ENCODE data around the gene NARF. TPM values are rescaled to one million over a fixed set of nuclear protein-coding genes. Genes with fewer than 3 reads are reported as not detected.

NARF gene
- 25.4 and 50.3 TPM in 2 replicates for total RNA-seq

GRCh38 chr17:82458179-82458884 is at the start of gene NARF:
NARF (plus strand) TSS chr17:82458741; CDS start chr17:82458804, 63 bp downstream.

GRCh38 chr17:82418001-82418986 is 40.2 kb upstream of the NARF start, which contains the start of the genes HEXD and OGFOD3:
HEXD (plus strand) TSS chr17:82418347; CDS start chr17:82419800, 1,453 bp downstream.
OGFOD3 (minus strand) TSS chr17:82418586; CDS start chr17:82418485, 101 bp downstream.

DNA sequence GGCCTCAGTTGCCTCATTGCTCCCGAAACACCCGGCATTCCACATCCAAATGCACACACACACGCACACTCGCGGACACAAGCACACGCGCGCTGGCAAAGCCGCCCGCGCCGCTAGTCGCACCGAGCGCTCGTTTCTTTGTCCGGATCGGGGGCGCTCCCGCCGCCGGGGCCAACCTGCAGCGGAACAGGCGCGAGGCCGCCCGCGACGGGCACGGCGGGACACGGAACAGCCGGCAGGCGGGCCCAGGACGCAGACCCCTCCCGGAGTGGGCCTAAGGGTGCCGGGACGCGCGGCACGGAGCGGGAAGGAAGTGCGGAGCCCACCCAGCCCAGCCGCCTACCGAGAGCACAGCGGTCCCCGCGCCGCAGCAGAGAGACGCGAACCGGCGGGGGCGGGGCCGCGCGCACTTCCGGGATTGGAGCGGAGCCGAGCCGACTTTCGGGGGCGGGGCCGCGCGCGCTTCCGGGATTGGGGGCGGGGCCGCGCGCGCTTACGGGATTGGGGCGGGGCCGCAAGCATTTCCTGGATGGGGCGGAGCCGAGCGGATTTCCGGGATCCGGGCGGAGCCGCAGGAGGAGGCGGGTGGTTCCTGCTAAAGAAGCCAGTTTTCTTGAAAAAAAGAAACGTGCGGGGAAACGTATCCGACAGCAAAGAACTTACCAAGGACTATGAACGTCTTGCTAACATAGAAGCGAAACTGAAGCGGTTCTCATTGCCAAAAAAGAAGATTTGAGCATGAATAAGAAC is 8.0 kb upstream of the NARF start, which contains the start of gene CYBC1:
TSS of gene CYBC1 (minus strand) at position 396 of the 750 bp plus-strand sequence. CDS start 1,498 bp downstream, outside the sequence.

GRCh38 chr17:82518826-82519810 is 60.6 kb downstream of the NARF start, which contains the start of gene FOXK2:
FOXK2 (plus strand) TSS chr17:82519732; CDS start chr17:82519889, 157 bp downstream.

Other genes with a start within 250 kb of the NARF start
- 6.9 and 7.6 TPM in 2 replicates for gene CCDC57, start 245.9 kb upstream of the NARF start, total RNA-seq
- 379 and 439 TPM in 2 replicates for gene SLC16A3, start 229.7 kb upstream of the NARF start, total RNA-seq
- gene CSNK1D, start 185.0 kb upstream of the NARF start, total RNA-seq = 61.3 and 74.7 TPM in 2 replicates
- 0.53 TPM in 1 of 2 replicates, not detected in the other for gene CD7, start 141.1 kb upstream of the NARF start, total RNA-seq
- gene SECTM1, start 125.0 kb upstream of the NARF start, total RNA-seq = 6.3 and 12.2 TPM in 2 replicates
- gene TEX19, start 99.5 kb upstream of the NARF start, total RNA-seq = 2.0 TPM in 1 of 2 replicates, not detected in the other
- not detected in 2 replicates for gene UTS2R, start 87.0 kb upstream of the NARF start, total RNA-seq
- gene HEXD, start 40.4 kb upstream of the NARF start, total RNA-seq = 3.0 and 11.5 TPM in 2 replicates
- 26.8 and 34.7 TPM in 2 replicates for gene OGFOD3, start 40.2 kb upstream of the NARF start, total RNA-seq
- 123 and 130 TPM in 2 replicates for gene CYBC1, start 8.0 kb upstream of the NARF start, total RNA-seq
- gene FOXK2, start 61.0 kb downstream of the NARF start, total RNA-seq = 25.7 and 30.1 TPM in 2 replicates
- 55.9 and 59.0 TPM in 2 replicates for gene WDR45B, start 189.7 kb downstream of the NARF start, total RNA-seq
- gene RAB40B, start 240.0 kb downstream of the NARF start, total RNA-seq = 4.0 and 9.7 TPM in 2 replicates